GM06990 (cell line): Measurements from ENCODE around the gene MRPS12.
"Not testable (repeated sequence)": the region's sequence is repeated elsewhere in the genome, so short reads cannot be mapped to it uniquely, and the experiment has no call there.

ENCODE experiments used
- DNase-seq: peaks from one replicate; pipeline ENCODE4 v3.0.0-alpha.2; 2011; ENCODE audit not compliant: insufficient read length; ENCODE audit errors: extremely low read depth
- H3K27me3 ChIP-seq: replicated peaks from 2 replicates; pipeline ENCODE4 v1.6.0; 2011; ENCODE audit warnings: low read length; ENCODE audit not compliant: control insufficient read depth, insufficient read depth
- H3K36me3 ChIP-seq: 2 replicates; pipeline ENCODE4 v1.5.1; 2011; ENCODE audit warnings: low read length; ENCODE audit not compliant: control insufficient read depth, insufficient read depth
- H3K4me3 ChIP-seq: replicated peaks from 2 replicates; pipeline ENCODE4 v1.5.1; 2011; ENCODE audit warnings: low read depth, mild to moderate bottlenecking, control low read depth, low read length
- CTCF ChIP-seq: IDR thresholded peaks from 2 replicates; pipeline ENCODE4 v1.5.1; 2011; ENCODE audit warnings: low read length, control low read depth, mild to moderate bottlenecking, inconsistent platforms; ENCODE audit not compliant: insufficient read depth, poor library complexity, severe bottlenecking

MRPS12 gene

GRCh38 chr19:38930776-38931520 lies at the start of gene MRPS12:
TSS of gene MRPS12 (plus strand) at chr19:38930944. CDS start at chr19:38931295, 351 bp downstream.
- Histone ChIP-seq H3K4me3 (peak within 1 kb of the TSS; percentile 95), H3K36me3 (peaks cover 9% of the 10 kb centered on the region), H3K27me3 (no peaks in the 10 kb centered on the region)
- DNase-seq, result peak; percentile 96
- TF ChIP-seq CTCF, result no peak

- Histone ChIP-seq H3K27me3 (no peaks in the 10 kb centered on the region), H3K4me3 (no peak overlapping the region), H3K36me3 (peaks cover 2% of the 10 kb centered on the region; the same call in 1 of the 2 replicates)
- TF ChIP-seq CTCF, result no peak
- DNase-seq, result no peak
These were observed 47.5 kb upstream of the MRPS12 start for GRCh38 chr19:38883286-38883685.

- not testable (repeated sequence) for H3K36me3 ChIP-seq, DNase-seq, H3K4me3 ChIP-seq, H3K27me3 ChIP-seq
These were observed 46.1 kb upstream of the MRPS12 start for GRCh38 chr19:38884691-38885090.

GRCh38 chr19:38888876-38889275 lies 41.9 kb upstream of the MRPS12 start:
- Histone ChIP-seq H3K27me3 (no peaks in the 10 kb centered on the region), H3K36me3 (no peaks in the 10 kb centered on the region; the same call in none of the 2 replicates), H3K4me3 (no peak overlapping the region)
- no peak for TF ChIP-seq CTCF
- no peak for DNase-seq

GRCh38 chr19:38889803-38890202 lies 40.9 kb upstream of the MRPS12 start:
- no peaks in the 10 kb centered on the region for H3K27me3 ChIP-seq
- no peak for DNase-seq
- no peak for TF ChIP-seq CTCF
- H3K4me3 ChIP-seq, result no peak overlapping the region
- no peaks in the 10 kb centered on the region; the same call in none of the 2 replicates for H3K36me3 ChIP-seq

GRCh38 chr19:38890686-38891085 lies 40.1 kb upstream of the MRPS12 start:
- H3K36me3 ChIP-seq, result no peaks in the 10 kb centered on the region; the same call in none of the 2 replicates
- H3K4me3 ChIP-seq, result no peak overlapping the region
- no peaks in the 10 kb centered on the region for H3K27me3 ChIP-seq
- DNase-seq, result no peak
- no peak for TF ChIP-seq CTCF
